HEK293T (cell line): ENCODE measurements around the gene LGALS3BP.
A peak's percentile ranks its signal among the peaks of the same experiment; 100 is the strongest.

Experiments used
- CTCF ChIA-PET: fragments of 350-600 bp; formaldehyde crosslinking; extraction: SDS; loops from one replicate; lab custom pipeline; 2021; ENCODE audit warnings: antibody characterized with exemption, inconsistent platforms; lab: Yijun Ruan, JAX
- POLR2A ChIA-PET: fragments of 350-600 bp; formaldehyde crosslinking; extraction: SDS; loops from one replicate; lab custom pipeline; 2020; ENCODE audit warnings: antibody characterized with exemption, inconsistent platforms; lab: Yijun Ruan, JAX
- DNase-seq: peaks from one replicate; pipeline ENCODE4 v3.0.0; 2012; ENCODE audit warnings: mixed read lengths; ENCODE audit errors: extremely low spot score
- ARNT ChIP-seq: fragments of 450-650 bp; IDR thresholded peaks from 2 replicates; pipeline ENCODE4 v1.6.1; 2017; ENCODE audit warnings: mild to moderate bottlenecking
- BHLHE40 ChIP-seq: fragments of 450-650 bp; IDR thresholded peaks from 2 replicates; pipeline ENCODE4 v1.6.1; 2016; ENCODE audit warnings: mild to moderate bottlenecking, moderate library complexity, borderline replicate concordance
- CTBP1 ChIP-seq: fragments of 450-650 bp; IDR thresholded peaks from 2 replicates; pipeline ENCODE4 v1.6.1; 2016; ENCODE audit warnings: borderline replicate concordance
- ELF4 ChIP-seq: fragments of 450-650 bp; IDR thresholded peaks from 2 replicates; pipeline ENCODE4 v1.6.1; 2017; ENCODE audit warnings: antibody characterized with exemption
- FOXA1 ChIP-seq: fragments of 450-650 bp; IDR thresholded peaks from 2 replicates; pipeline ENCODE4 v1.6.1; 2016; ENCODE audit warnings: mild to moderate bottlenecking
- FOXK2 ChIP-seq: fragments of 450-650 bp; IDR thresholded peaks from 2 replicates; pipeline ENCODE4 v1.6.1; 2016; ENCODE audit warnings: mild to moderate bottlenecking
- FOXM1 ChIP-seq: fragments of 450-650 bp; IDR thresholded peaks from 2 replicates; pipeline ENCODE4 v1.6.1; 2017; ENCODE audit warnings: mild to moderate bottlenecking, borderline replicate concordance
- HDGF ChIP-seq: fragments of 450-650 bp; IDR thresholded peaks from 2 replicates; pipeline ENCODE4 v1.6.1; 2017; ENCODE audit warnings: antibody characterized with exemption, borderline replicate concordance
- L3MBTL2 ChIP-seq: fragments of 450-650 bp; conservative IDR thresholded peaks from 2 replicates; pipeline ENCODE4 v1.6.1; 2016; ENCODE audit warnings: mild to moderate bottlenecking
- LEF1 ChIP-seq: fragments of 450-650 bp; IDR thresholded peaks from 2 replicates; pipeline ENCODE4 v1.6.1; 2017; ENCODE audit warnings: mild to moderate bottlenecking, borderline replicate concordance
- NFRKB ChIP-seq: fragments of 450-650 bp; IDR thresholded peaks from 2 replicates; pipeline ENCODE4 v1.6.1; 2016; ENCODE audit warnings: mild to moderate bottlenecking, moderate library complexity
- PKNOX1 ChIP-seq: fragments of 450-650 bp; IDR thresholded peaks from 2 replicates; pipeline ENCODE4 v1.6.1; 2016
- SP1 ChIP-seq: fragments of 450-650 bp; IDR thresholded peaks from 2 replicates; pipeline ENCODE4 v1.6.1; 2017
- SUZ12 ChIP-seq: fragments of 450-650 bp; IDR thresholded peaks from 2 replicates; pipeline ENCODE4 v1.6.1; 2016; ENCODE audit warnings: mild to moderate bottlenecking
- TARDBP ChIP-seq: fragments of 450-650 bp; IDR thresholded peaks from 2 replicates; pipeline ENCODE4 v1.6.1; 2016
- ZNF384 ChIP-seq: fragments of 450-650 bp; IDR thresholded peaks from 2 replicates; pipeline ENCODE4 v1.6.1; 2016

LGALS3BP gene

GRCh38 chr17:79014158-79014758, 34.5 kb upstream of the LGALS3BP start:
- POLR2A ChIA-PET: no interaction called here
- no peak for DNase-seq
- CTCF ChIA-PET: interaction anchor here (1.6 kb wide), 1 partner anchor 32 kb away, joined by 7 read pairs; no protein-coding TSS in a partner anchor
- TF ChIP-seq L3MBTL2 (no peak), CTBP1 (no peak), PKNOX1 (no peak), ARNT (no peak), SUZ12 (no peak), FOXM1 (no peak), TARDBP (no peak), FOXK2 (no peak), FOXA1 (no peak), LEF1 (no peak), SP1 (no peak), ZNF384 (no peak), ELF4 (no peak), HDGF (no peak), BHLHE40 (no peak), NFRKB (no peak)

- POLR2A ChIA-PET: no interaction called here
- DNase-seq: no peak
- no peak for TF ChIP-seq FOXK2
- no peak for TF ChIP-seq SP1
- no peak for TF ChIP-seq PKNOX1
- no peak for TF ChIP-seq FOXM1
- no peak for TF ChIP-seq BHLHE40
- TF ChIP-seq CTBP1: no peak
- TF ChIP-seq ELF4: no peak
- TF ChIP-seq FOXA1: no peak
- TF ChIP-seq LEF1: no peak
- no peak for TF ChIP-seq L3MBTL2
- no peak for TF ChIP-seq ARNT
- no peak for TF ChIP-seq TARDBP
- no peak for TF ChIP-seq HDGF
- CTCF ChIA-PET: interaction anchor here (1.6 kb wide), 1 partner anchor 33 kb away, joined by 7 read pairs; no protein-coding TSS in a partner anchor
These were observed 32.9 kb upstream of the LGALS3BP start for GRCh38 chr17:79012563-79013134.

- TF ChIP-seq ELF4: no peak
- no peak for TF ChIP-seq PKNOX1
- TF ChIP-seq L3MBTL2: no peak
- TF ChIP-seq FOXK2: no peak
- TF ChIP-seq HDGF: no peak
- TF ChIP-seq LEF1: no peak
- no peak for TF ChIP-seq TARDBP
- no peak for TF ChIP-seq CTBP1
- no peak for TF ChIP-seq ZNF384
- no peak for TF ChIP-seq FOXA1
- no peak for TF ChIP-seq SUZ12
- TF ChIP-seq BHLHE40: no peak
- TF ChIP-seq SP1: no peak
- no peak for TF ChIP-seq FOXM1
- TF ChIP-seq NFRKB: no peak
- TF ChIP-seq ARNT: no peak
- ChIA-PET CTCF (no interaction called here), POLR2A (no interaction called here)
- no peak for DNase-seq
These were observed 31.9 kb upstream of the LGALS3BP start for GRCh38 chr17:79011451-79012147.

GRCh38 chr17:79010304-79010646, 30.6 kb upstream of the LGALS3BP start:
- ChIA-PET POLR2A (interaction anchor here (0.6 to 1.8 kb wide), 10 partner anchors 10 to 104 kb away, joined by 3 to 7 read pairs (median 4); no protein-coding TSS in a partner anchor), CTCF (no interaction called here)
- TF ChIP-seq BHLHE40 (no peak), FOXM1 (no peak), SUZ12 (no peak), CTBP1 (no peak), SP1 (no peak)
- no peak for DNase-seq

GRCh38 chr17:79009397-79010303, 29.9 kb upstream of the LGALS3BP start, which contains the start of gene CANT1:
TSS of gene CANT1 (minus strand) at chr17:79009764. CDS start at chr17:78997622, 12,142 bp downstream.
- ChIA-PET CTCF (no interaction called here), POLR2A (interaction anchor here (0.6 to 1.8 kb wide), 10 partner anchors 9 to 105 kb away, joined by 3 to 7 read pairs (median 4); no protein-coding TSS in a partner anchor)
- DNase-seq: peak; percentile 99
- TF ChIP-seq ELF4 (peak; percentile 62; the same call in 1 of the 2 replicates), L3MBTL2 (peak; percentile 77), HDGF (no peak), ZNF384 (peak; percentile 99), SP1 (no peak)
